Neural crest cell (in vitro differentiated cells): ENCODE results near the gene DNAH9. TPM values are rescaled to one million over a fixed set of nuclear protein-coding genes. Genes with fewer than 3 reads are reported as not detected.

Experiments
- DNase-seq: peaks from one replicate; pipeline ENCODE4 v3.0.0; 2021; ENCODE audit warnings: low read depth, mixed read lengths, low spot score
- H3K27ac Mint-ChIP-seq: one replicate; pipeline ENCODE4 v1.8.0; 2021; ENCODE audit warnings: mild to moderate bottlenecking, mixed read lengths; ENCODE audit not compliant: unreplicated experiment
- H3K27me3 Mint-ChIP-seq: 2 replicates; pipeline ENCODE4 v1.8.0; 2021; ENCODE audit warnings: low read depth, mild to moderate bottlenecking, mixed read lengths
- H3K36me3 Mint-ChIP-seq: 2 replicates; pipeline ENCODE4 v1.8.0; 2021; ENCODE audit warnings: low read depth, mild to moderate bottlenecking, mixed read lengths
- H3K4me1 Mint-ChIP-seq: 2 replicates; pipeline ENCODE4 v1.8.0; 2021; ENCODE audit warnings: mixed read lengths
- H3K4me3 Mint-ChIP-seq: one replicate; pipeline ENCODE4 v1.8.0; 2021; ENCODE audit warnings: mild to moderate bottlenecking, mixed read lengths
- H3K9me3 Mint-ChIP-seq: 2 replicates; pipeline ENCODE4 v1.8.0; 2021; ENCODE audit warnings: mixed read lengths
- CTCF ChIP-seq: fragments of 200-600 bp; sonication (generic); conservative IDR thresholded peaks from 2 replicates; pipeline ENCODE4 v1.5.0; 2021; ENCODE audit warnings: antibody characterized with exemption, mild to moderate bottlenecking
- total RNA-seq: library from RNA; stranded (reverse); gene quantifications from 2 replicates; pipeline ENCODE4 v1.2.1, GENCODE V29; 2021

Gene DNAH9
- total RNA-seq, 1 donor from 2014 or later = 18.6 TPM

- H3K4me3 Mint-ChIP-seq = no peak overlapping the region
- H3K27me3 Mint-ChIP-seq = peaks cover 5% of the 10 kb centered on the region
- H3K9me3 Mint-ChIP-seq = peaks cover 2% of the 10 kb centered on the region
- no peak overlapping the region for H3K27ac Mint-ChIP-seq
- H3K36me3 Mint-ChIP-seq = no peaks in the 10 kb centered on the region
- H3K4me1 Mint-ChIP-seq = peaks cover 5% of the 10 kb centered on the region
- DNase-seq = no peak
- no peak for TF ChIP-seq CTCF
These were observed 30.6 kb downstream of the DNAH9 start for GRCh38 chr17:11628831-11629230.

GRCh38 chr17:11636771-11637170, 38.5 kb downstream of the DNAH9 start:
- DNase-seq = no peak
- Mint-ChIP-seq H3K36me3 (no peaks in the 10 kb centered on the region), H3K27ac (no peak overlapping the region), H3K4me1 (no peaks in the 10 kb centered on the region), H3K27me3 (peaks cover 6% of the 10 kb centered on the region), H3K4me3 (no peak overlapping the region), H3K9me3 (peaks cover 2% of the 10 kb centered on the region)
- TF ChIP-seq CTCF = no peak

DNA sequence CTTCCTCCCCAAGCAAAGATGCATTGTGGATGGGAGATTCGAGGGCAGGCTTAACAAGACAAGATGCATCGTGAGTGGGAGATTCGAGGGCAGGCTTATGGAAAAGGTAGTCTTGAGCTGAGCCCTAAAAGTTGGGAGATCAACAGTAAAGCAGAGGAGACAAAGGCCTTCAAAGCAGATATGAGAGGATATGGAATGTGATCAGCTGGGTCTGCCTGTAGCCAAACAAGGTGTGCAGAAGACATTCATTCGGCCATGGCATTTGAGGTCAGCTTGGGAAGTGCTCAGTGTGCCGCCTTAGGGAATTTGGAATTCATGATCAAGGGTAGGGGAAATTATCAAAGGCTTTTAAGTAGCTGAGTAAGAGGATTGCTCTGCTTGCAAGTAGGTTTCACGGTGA, 39.5 kb downstream of the DNAH9 start:
- TF ChIP-seq CTCF = no peak
- no peaks in the 10 kb centered on the region for H3K36me3 Mint-ChIP-seq
- no peak overlapping the region for H3K4me3 Mint-ChIP-seq
- peaks cover 2% of the 10 kb centered on the region for H3K9me3 Mint-ChIP-seq
- peaks cover 3% of the 10 kb centered on the region for H3K27me3 Mint-ChIP-seq
- DNase-seq = no peak
- H3K4me1 Mint-ChIP-seq = no peaks in the 10 kb centered on the region
- H3K27ac Mint-ChIP-seq = no peak overlapping the region

DNA sequence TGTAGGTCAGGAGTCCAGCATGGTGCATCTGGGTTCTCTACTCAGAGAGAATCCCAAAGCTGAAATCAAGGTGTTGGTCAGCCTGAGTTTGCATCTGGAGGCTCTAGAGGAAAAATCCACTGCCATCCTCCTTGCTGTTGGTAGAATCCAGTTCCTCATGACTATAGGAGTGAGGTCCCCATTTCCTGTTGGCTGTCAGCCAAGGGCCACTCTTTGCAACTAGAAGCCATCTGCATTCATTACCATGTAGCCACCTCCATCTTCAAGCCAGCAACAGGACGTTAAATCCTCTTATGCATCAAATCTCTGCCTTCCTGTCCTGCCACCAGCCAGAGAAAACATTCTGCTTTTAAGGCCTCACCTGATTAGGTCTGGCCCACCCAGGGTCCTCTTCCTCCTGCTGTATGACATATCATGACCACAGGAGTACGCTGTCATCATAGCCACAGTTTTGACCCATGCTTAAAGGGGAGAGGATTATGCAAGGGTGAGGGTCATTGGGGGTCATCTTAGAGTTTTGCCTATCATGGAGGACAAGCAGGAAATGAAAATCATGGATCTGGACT, 40.5 kb downstream of the DNAH9 start:
- no peak overlapping the region for H3K27ac Mint-ChIP-seq
- H3K4me3 Mint-ChIP-seq = no peak overlapping the region
- no peak for DNase-seq
- H3K27me3 Mint-ChIP-seq = peaks cover 3% of the 10 kb centered on the region
- H3K36me3 Mint-ChIP-seq = no peaks in the 10 kb centered on the region
- no peak for TF ChIP-seq CTCF
- H3K4me1 Mint-ChIP-seq = no peaks in the 10 kb centered on the region
- H3K9me3 Mint-ChIP-seq = no peaks in the 10 kb centered on the region

DNA sequence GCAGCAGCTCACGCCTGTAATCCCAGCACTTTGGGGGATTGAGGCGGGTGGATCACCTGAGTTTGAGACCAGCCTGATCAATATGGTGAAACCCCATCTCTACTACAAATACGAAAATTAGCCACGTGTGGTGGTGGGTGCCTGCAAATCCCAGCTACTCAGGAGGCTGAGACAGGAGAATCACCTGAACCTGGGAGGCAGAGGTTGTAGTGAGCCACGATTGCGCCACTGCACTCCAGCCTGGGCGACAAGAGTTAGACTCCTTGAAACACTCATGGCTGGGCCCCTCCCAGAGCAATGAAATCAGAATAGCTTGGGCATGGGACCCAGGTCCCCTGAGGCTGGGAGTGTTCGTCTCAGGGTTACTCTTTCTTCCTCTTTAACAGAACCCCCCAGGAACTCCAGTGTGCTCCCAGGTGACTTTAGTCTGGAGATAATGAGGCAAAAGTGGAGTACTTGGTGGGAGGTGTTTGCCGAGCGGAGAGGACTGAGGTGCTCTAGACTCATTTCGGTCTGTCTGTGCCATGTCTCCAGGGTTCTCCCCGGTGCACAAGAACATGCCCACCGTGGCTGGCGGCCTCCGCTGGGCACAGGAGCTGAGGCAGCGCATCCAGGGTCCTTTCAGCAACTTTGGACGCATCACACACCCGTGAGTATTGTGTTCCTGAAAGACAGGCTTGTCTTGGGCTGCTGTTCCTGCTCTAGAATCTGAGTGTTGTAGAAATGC, 41.6 kb downstream of the DNAH9 start:
- no peaks in the 10 kb centered on the region for H3K9me3 Mint-ChIP-seq
- H3K27me3 Mint-ChIP-seq = peaks cover 3% of the 10 kb centered on the region
- H3K4me1 Mint-ChIP-seq = peaks cover 6% of the 10 kb centered on the region
- H3K36me3 Mint-ChIP-seq = no peaks in the 10 kb centered on the region
- H3K4me3 Mint-ChIP-seq = no peak overlapping the region
- no peak overlapping the region for H3K27ac Mint-ChIP-seq
- no peak for TF ChIP-seq CTCF
- no peak for DNase-seq
